Urinary bladder (tissue), 4 donors: Measurements from ENCODE around the gene ANKDD1B. TPM values are rescaled to one million over a fixed set of nuclear protein-coding genes. Genes with fewer than 3 reads are reported as not detected.

Source experiments
- DNase-seq: peaks from one replicate; pipeline ENCODE4 v3.0.0-alpha.2; 2015; ENCODE audit errors: extremely low spot score
- H3K27ac ChIP-seq: one replicate; pipeline ENCODE4 v1.5.1; 2013; ENCODE audit warnings: low read depth, mild to moderate bottlenecking, moderate library complexity
- H3K36me3 ChIP-seq: one replicate; pipeline ENCODE4 v1.6.1; 2013; ENCODE audit warnings: mild to moderate bottlenecking, moderate library complexity; ENCODE audit not compliant: insufficient read depth
- H3K4me1 ChIP-seq: one replicate; pipeline ENCODE4 v1.6.1; 2013; ENCODE audit warnings: mild to moderate bottlenecking, moderate library complexity; ENCODE audit not compliant: insufficient read depth
- H3K4me3 ChIP-seq: one replicate; pipeline ENCODE4 v1.5.1; 2013; ENCODE audit warnings: low read depth, low read length
- WGBS: extraction: QIAGEN DNeasy Blood & Tissue Kit; methylation state at CpG from one replicate; pipeline ENCODE4 v1.1.7; 2013; 5-methylcytosine and 5-hydroxymethylcytosine counted together
- polyA plus RNA-seq: library from polyadenylated mRNA; stranded (reverse); fragments of 200-250 nt; gene quantifications from one replicate; pipeline ENCODE4 v1.2.3, GENCODE V29; 2013
- total RNA-seq: library from RNA; depleted of rRNA; stranded (reverse); fragments of >200 nt; gene quantifications from one replicate; pipeline ENCODE4 v1.2.3, GENCODE V29; 2014
- donor health status: healthy with polysubstance abuse.
- donor health status: healthy.

The ANKDD1B gene
- total and polyA plus RNA-seq, 2 donors = 0.41 to 10.3 TPM

- WGBS = 84% methylated on average over 3 of the region's 3 CpGs
- Histone ChIP-seq H3K27ac (no peak overlapping the region), H3K4me1 (no peaks in the 10 kb centered on the region), H3K36me3 (no peaks in the 10 kb centered on the region), H3K4me3 (no peak overlapping the region)
- no peak for DNase-seq
Measured at GRCh38 chr5:75659791-75660450, 48.7 kb downstream of the ANKDD1B start.

- WGBS = 86% methylated on average over 16 of the region's 16 CpGs
- H3K4me3 ChIP-seq = no peak overlapping the region
Measured at GRCh38 chr5:75660678-75661465, 49.6 kb downstream of the ANKDD1B start.

GRCh38 chr5:75662061-75662460 lies 50.8 kb downstream of the ANKDD1B start:
- no peaks in the 10 kb centered on the region for H3K36me3 ChIP-seq
- H3K27ac ChIP-seq = no peak overlapping the region
- 90% methylated on average over 2 of the region's 2 CpGs for WGBS
- no peak for DNase-seq
- no peaks in the 10 kb centered on the region for H3K4me1 ChIP-seq
- no peak overlapping the region for H3K4me3 ChIP-seq

More at GRCh38 chr5:75660678-75661465, 49.6 kb downstream of the ANKDD1B start:
- no peaks in the 10 kb centered on the region for H3K36me3 ChIP-seq
- no peak overlapping the region for H3K27ac ChIP-seq
- no peaks in the 10 kb centered on the region for H3K4me1 ChIP-seq
- DNase-seq = no peak

GRCh38 chr5:75663579-75664284 lies 52.5 kb downstream of the ANKDD1B start:
- no peak for DNase-seq
- Histone ChIP-seq H3K27ac (no peak overlapping the region), H3K4me3 (no peak overlapping the region), H3K36me3 (no peaks in the 10 kb centered on the region), H3K4me1 (no peaks in the 10 kb centered on the region)
- WGBS = 83% methylated on average over 12 of the region's 12 CpGs

- Histone ChIP-seq H3K27ac (no peak overlapping the region), H3K4me1 (no peaks in the 10 kb centered on the region), H3K4me3 (no peak overlapping the region), H3K36me3 (no peaks in the 10 kb centered on the region)
- WGBS = 96% methylated on average over 2 of the region's 2 CpGs
- no peak for DNase-seq
Measured at GRCh38 chr5:75664979-75665378, 53.7 kb downstream of the ANKDD1B start.

- WGBS = 78% methylated on average over 6 of the region's 6 CpGs
- no peak for DNase-seq
- no peaks in the 10 kb centered on the region for H3K36me3 ChIP-seq
- no peak overlapping the region for H3K27ac ChIP-seq
- H3K4me3 ChIP-seq = no peak overlapping the region
- no peaks in the 10 kb centered on the region for H3K4me1 ChIP-seq
Measured at GRCh38 chr5:75666801-75667200, 55.5 kb downstream of the ANKDD1B start.

GRCh38 chr5:75667586-75667985 lies 56.3 kb downstream of the ANKDD1B start:
- no peak for DNase-seq
- Histone ChIP-seq H3K36me3 (no peaks in the 10 kb centered on the region), H3K4me3 (no peak overlapping the region), H3K4me1 (no peaks in the 10 kb centered on the region), H3K27ac (no peak overlapping the region)
- WGBS = 65% methylated on average over 2 of the region's 2 CpGs

- 82% methylated on average over 2 of the region's 2 CpGs for WGBS
Measured at GRCh38 chr5:75668445-75668844, 57.2 kb downstream of the ANKDD1B start.

GRCh38 chr5:75668977-75669689 lies 57.9 kb downstream of the ANKDD1B start:
- H3K27ac ChIP-seq = no peak overlapping the region
- no peak for DNase-seq
- WGBS = 44% methylated on average over 10 of the region's 10 CpGs
- no peak overlapping the region for H3K4me3 ChIP-seq
- no peaks in the 10 kb centered on the region for H3K4me1 ChIP-seq
- H3K36me3 ChIP-seq = no peaks in the 10 kb centered on the region

More at GRCh38 chr5:75668445-75668844, 57.2 kb downstream of the ANKDD1B start:
- no peak overlapping the region for H3K27ac ChIP-seq
- H3K4me1 ChIP-seq = no peaks in the 10 kb centered on the region
- no peaks in the 10 kb centered on the region for H3K36me3 ChIP-seq
- H3K4me3 ChIP-seq = no peak overlapping the region
- no peak for DNase-seq

GRCh38 chr5:75670577-75670976 lies 59.3 kb downstream of the ANKDD1B start:
- Histone ChIP-seq H3K27ac (no peak overlapping the region), H3K4me3 (no peak overlapping the region), H3K36me3 (no peaks in the 10 kb centered on the region), H3K4me1 (no peaks in the 10 kb centered on the region)
- DNase-seq = no peak
- 80% methylated on average over 3 of the region's 3 CpGs for WGBS

GRCh38 chr5:75671506-75671905 lies 60.3 kb downstream of the ANKDD1B start:
- no peaks in the 10 kb centered on the region for H3K36me3 ChIP-seq
- 46% methylated on average over 2 of the region's 2 CpGs for WGBS
- no peak overlapping the region for H3K27ac ChIP-seq
- DNase-seq = no peak
- no peak overlapping the region for H3K4me3 ChIP-seq
- H3K4me1 ChIP-seq = no peaks in the 10 kb centered on the region

GRCh38 chr5:75672616-75673015 lies 61.4 kb downstream of the ANKDD1B start:
- no peaks in the 10 kb centered on the region for H3K36me3 ChIP-seq
- H3K4me1 ChIP-seq = no peaks in the 10 kb centered on the region
- WGBS = 84% methylated on average over 3 of the region's 3 CpGs

GRCh38 chr5:75675783-75676182 lies 64.5 kb downstream of the ANKDD1B start:
- H3K36me3 ChIP-seq = no peaks in the 10 kb centered on the region
- no peaks in the 10 kb centered on the region for H3K4me1 ChIP-seq
- DNase-seq = no peak
- H3K27ac ChIP-seq = no peak overlapping the region
- WGBS = 92% methylated on average over 1 of the region's 1 CpG
- no peak overlapping the region for H3K4me3 ChIP-seq

More at GRCh38 chr5:75672616-75673015, 61.4 kb downstream of the ANKDD1B start:
- DNase-seq = no peak
- Histone ChIP-seq H3K4me3 (no peak overlapping the region), H3K27ac (no peak overlapping the region)
